PC-3 (cell line): ENCODE data around the gene BIRC6. TPM values are rescaled to one million over a fixed set of nuclear protein-coding genes. Genes with fewer than 3 reads are reported as not detected.

ENCODE experiments used
- ATAC-seq: fragments of 200-7000 bp; cut with Tn5 transposase; 2 replicates; pipeline ENCODE4 v1.9.1; 2020; ENCODE audit warnings: mild to moderate bottlenecking, moderate library complexity
- BruUV-seq: library from RNA; stranded (reverse); fragments of 400-500 nt; replicated peaks from 2 replicates; lab custom pipeline; 2021; lab: Mats Ljungman, UMichigan
- CTCF ChIA-PET: fragments of 300-600 bp; sonication (Branson Sonifier 250); formaldehyde crosslinking; loops from one replicate; lab custom pipeline; 2022; ENCODE audit warnings: antibody characterized with exemption; lab: Charles Lee
- POLR2A ChIA-PET: fragments of 300-600 bp; sonication (Branson Sonifier 250); formaldehyde crosslinking; loops from one replicate; lab custom pipeline; 2022; ENCODE audit warnings: antibody characterized with exemption; ENCODE audit not compliant: unreplicated experiment; lab: Charles Lee
- DNase-seq: peaks from one replicate; pipeline ENCODE4 v3.0.0-alpha.2; 2015
- H2AFZ ChIP-seq: fragments of 300-600 bp; sonication (generic); 2 replicates; pipeline ENCODE4 v1.6.0; 2016; ENCODE audit warnings: antibody characterized with exemption, low read length
- H3F3A ChIP-seq: fragments of 300-600 bp; sonication (generic); one replicate; pipeline ENCODE4 v1.6.0; 2017; ENCODE audit warnings: antibody characterized with exemption, low read length, control low read depth, mild to moderate bottlenecking; ENCODE audit not compliant: unreplicated experiment
- H3K27ac ChIP-seq: fragments of 300-600 bp; sonication (generic); 2 replicates; pipeline ENCODE4 v1.5.1; 2016; ENCODE audit warnings: mild to moderate bottlenecking, low read length
- H3K27me3 ChIP-seq: fragments of 300-600 bp; sonication (generic); 2 replicates; pipeline ENCODE4 v1.6.1; 2016; ENCODE audit warnings: low read length, mixed read lengths
- H3K36me3 ChIP-seq: fragments of 300-600 bp; sonication (generic); 2 replicates; pipeline ENCODE4 v1.6.1; 2016; ENCODE audit warnings: low read depth, mixed run types, low read length, mixed read lengths
- H3K4me1 ChIP-seq: fragments of 300-600 bp; sonication (generic); 2 replicates; pipeline ENCODE4 v1.5.1; 2016; ENCODE audit warnings: low read length; ENCODE audit not compliant: insufficient read depth
- H3K4me2 ChIP-seq: fragments of 300-600 bp; sonication (generic); 2 replicates; pipeline ENCODE4 v1.6.0; 2016; ENCODE audit warnings: low read length
- H3K4me3 ChIP-seq: fragments of 300-600 bp; sonication (generic); 2 replicates; pipeline ENCODE4 v1.5.1; 2016; ENCODE audit warnings: mild to moderate bottlenecking, low read length, mixed read lengths
- H3K79me2 ChIP-seq: fragments of 300-600 bp; sonication (generic); 2 replicates; pipeline ENCODE4 v1.6.1; 2017; ENCODE audit warnings: low read length, mixed read lengths
- H3K9ac ChIP-seq: fragments of 300-600 bp; sonication (generic); 2 replicates; pipeline ENCODE4 v1.6.0; 2016; ENCODE audit warnings: mild to moderate bottlenecking, low read length
- H3K9me2 ChIP-seq: fragments of 300-600 bp; sonication (generic); replicated peaks from 2 replicates; pipeline ENCODE4 v1.6.1; 2016; ENCODE audit warnings: mixed run types, low read length, mixed read lengths
- H3K9me3 ChIP-seq: fragments of 300-600 bp; sonication (generic); 2 replicates; pipeline ENCODE4 v1.6.1; 2016; ENCODE audit warnings: low read length, mixed read lengths
- H4K20me1 ChIP-seq: fragments of 300-600 bp; sonication (generic); 2 replicates; pipeline ENCODE4 v1.6.1; 2016; ENCODE audit warnings: low read length, mixed read lengths
- EZH2 ChIP-seq: fragments of 300-600 bp; sonication (generic); IDR thresholded peaks from one replicate; pipeline ENCODE4 v1.6.1; 2017; ENCODE audit warnings: antibody characterized with exemption, mild to moderate bottlenecking, low read length; ENCODE audit not compliant: unreplicated experiment
- EZH2phosphoT487 ChIP-seq: fragments of 300-600 bp; sonication (generic); IDR thresholded peaks from 2 replicates; pipeline ENCODE4 v1.6.1; 2018; ENCODE audit warnings: mild to moderate bottlenecking, antibody characterized with exemption, low read length, borderline replicate concordance
- intact Hi-C: fragments of 100-400 bp; cut with micrococcal nuclease; formaldehyde crosslinking; loops from 2 replicates; pipeline ENCODE4 v1.9.0; 2023
- total RNA-seq: library from RNA; depleted of rRNA; stranded (reverse); fragments of >200 nt; gene quantifications from 2 replicates; pipeline ENCODE4 v1.2.3, GENCODE V29; 2014
- TF ChIP-seq, protein P1 (sequence below): fragments of 300-600 bp; sonication (generic); conservative IDR thresholded peaks from 2 replicates; pipeline ENCODE4 v1.5.1; 2017; ENCODE audit warnings: antibody characterized with exemption, low read depth, mild to moderate bottlenecking, low read length

The BIRC6 gene
- total RNA-seq, 1 experiment from 2014 or later: 74.7 TPM

DNA sequence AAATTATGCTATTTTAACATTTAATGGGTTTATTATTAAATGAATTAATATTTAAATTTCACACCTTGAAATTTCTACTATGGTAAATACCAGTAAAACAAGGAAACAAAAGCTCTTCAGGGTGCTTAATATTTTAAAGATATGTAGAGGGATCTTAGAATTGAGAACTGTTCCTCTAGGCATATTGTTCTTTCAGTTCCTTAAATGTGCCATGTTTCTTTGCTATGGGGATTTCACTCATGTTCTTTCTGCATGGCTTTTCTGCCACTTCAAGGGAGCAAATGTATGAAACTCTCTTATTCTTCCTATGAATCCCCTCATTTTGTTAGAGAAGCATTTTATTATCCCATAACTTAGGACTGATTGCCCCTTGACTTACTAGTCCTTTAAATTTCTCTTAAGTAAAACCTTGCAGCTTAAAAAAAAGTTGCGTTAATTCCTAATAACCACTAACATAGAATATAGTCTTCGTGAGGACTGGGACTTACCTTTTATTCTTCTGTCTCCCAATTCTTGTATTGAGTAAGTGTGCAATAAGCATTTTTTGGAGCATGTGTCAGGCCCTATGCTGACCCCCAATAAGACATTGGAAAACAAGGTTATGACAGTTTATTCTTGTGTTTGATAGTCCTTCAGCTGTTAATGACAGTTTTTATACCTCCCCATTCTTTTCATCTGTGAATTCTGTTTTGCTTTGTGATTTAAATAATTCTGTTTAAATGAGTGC, 95.7 kb downstream of the BIRC6 start:
- Histone ChIP-seq H3K36me3 (peaks cover 10% of the 10 kb centered on the region), H3K27ac (no peak overlapping the region)

DNA sequence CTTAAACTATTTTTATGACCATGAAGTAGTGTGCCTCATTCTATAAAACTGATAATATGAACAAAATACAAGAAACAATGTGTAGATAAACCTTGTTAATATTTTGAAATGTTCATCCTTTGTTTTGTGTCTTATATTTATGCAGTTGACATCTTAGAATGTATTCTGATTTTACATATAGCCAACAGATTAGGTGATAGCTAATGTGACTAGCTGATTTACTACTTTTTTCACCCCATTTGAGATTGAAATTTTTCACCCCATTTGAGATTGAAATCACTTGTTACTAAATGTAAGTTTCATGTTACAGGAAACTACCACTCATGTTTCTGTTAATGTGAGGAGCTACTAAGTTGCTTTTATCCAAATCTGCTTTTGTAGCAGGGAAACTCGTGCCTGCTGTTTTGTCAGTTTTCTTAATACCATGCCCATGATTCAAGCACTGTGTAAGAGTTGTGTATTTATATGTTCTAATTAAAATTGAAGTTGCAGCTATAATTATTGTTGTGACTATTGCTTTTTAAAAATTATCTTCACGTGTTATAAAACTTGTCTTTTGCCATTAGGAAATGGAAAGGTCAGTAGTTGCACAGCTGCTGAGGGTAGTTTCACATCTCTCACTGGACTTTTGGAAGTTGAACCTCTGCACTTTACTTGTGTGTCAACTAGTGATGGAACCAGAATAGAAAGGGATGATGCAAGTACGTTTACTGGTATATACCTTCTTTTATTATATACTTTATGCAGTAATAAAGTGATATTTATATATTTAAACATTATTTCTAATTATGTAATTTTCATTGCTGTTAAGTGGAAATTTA, 96.6 kb downstream of the BIRC6 start:
- no peaks in the 10 kb centered on the region for H3K27me3 ChIP-seq
- H4K20me1 ChIP-seq: no peaks in the 10 kb centered on the region
- POLR2A ChIA-PET: interaction anchor here (0.6 kb wide), 1 partner anchor 789 kb away, joined by 3 read pairs; no protein-coding TSS in a partner anchor
- H2AFZ ChIP-seq: no peak overlapping the region
- no peaks in the 10 kb centered on the region for H3K9me2 ChIP-seq
- TF ChIP-seq EZH2: no peak
- no peak for TF ChIP-seq EZH2phosphoT487
- TF ChIP-seq, protein P1, sequence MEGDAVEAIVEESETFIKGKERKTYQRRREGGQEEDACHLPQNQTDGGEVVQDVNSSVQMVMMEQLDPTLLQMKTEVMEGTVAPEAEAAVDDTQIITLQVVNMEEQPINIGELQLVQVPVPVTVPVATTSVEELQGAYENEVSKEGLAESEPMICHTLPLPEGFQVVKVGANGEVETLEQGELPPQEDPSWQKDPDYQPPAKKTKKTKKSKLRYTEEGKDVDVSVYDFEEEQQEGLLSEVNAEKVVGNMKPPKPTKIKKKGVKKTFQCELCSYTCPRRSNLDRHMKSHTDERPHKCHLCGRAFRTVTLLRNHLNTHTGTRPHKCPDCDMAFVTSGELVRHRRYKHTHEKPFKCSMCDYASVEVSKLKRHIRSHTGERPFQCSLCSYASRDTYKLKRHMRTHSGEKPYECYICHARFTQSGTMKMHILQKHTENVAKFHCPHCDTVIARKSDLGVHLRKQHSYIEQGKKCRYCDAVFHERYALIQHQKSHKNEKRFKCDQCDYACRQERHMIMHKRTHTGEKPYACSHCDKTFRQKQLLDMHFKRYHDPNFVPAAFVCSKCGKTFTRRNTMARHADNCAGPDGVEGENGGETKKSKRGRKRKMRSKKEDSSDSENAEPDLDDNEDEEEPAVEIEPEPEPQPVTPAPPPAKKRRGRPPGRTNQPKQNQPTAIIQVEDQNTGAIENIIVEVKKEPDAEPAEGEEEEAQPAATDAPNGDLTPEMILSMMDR: no peak
- intact Hi-C loops: no loop called here
- H3K9me3 ChIP-seq: no peaks in the 10 kb centered on the region
- H3K79me2 ChIP-seq: no peaks in the 10 kb centered on the region
- no peaks in the 10 kb centered on the region for H3K4me1 ChIP-seq
- no peak overlapping the region for H3K4me3 ChIP-seq
- ATAC-seq (no peak), DNase-seq (no peak)
- no peak overlapping the region for H3K27ac ChIP-seq
- BruUV-seq: no TSS peak
- peaks cover 10% of the 10 kb centered on the region for H3K36me3 ChIP-seq
- H3F3A ChIP-seq: no peaks in the 10 kb centered on the region
- CTCF ChIA-PET: no interaction called here
- H3K4me2 ChIP-seq: no peak overlapping the region
- no peak overlapping the region for H3K9ac ChIP-seq

More for the DNA sequence above, 95.7 kb downstream of the BIRC6 start:
- Histone ChIP-seq H3K9me3 (no peaks in the 10 kb centered on the region), H3K27me3 (no peaks in the 10 kb centered on the region), H3K79me2 (no peaks in the 10 kb centered on the region), H3F3A (no peaks in the 10 kb centered on the region), H3K9me2 (no peaks in the 10 kb centered on the region), H3K4me3 (no peak overlapping the region), H2AFZ (no peak overlapping the region), H3K4me1 (no peaks in the 10 kb centered on the region), H3K4me2 (no peak overlapping the region), H3K9ac (no peak overlapping the region), H4K20me1 (no peaks in the 10 kb centered on the region)
- POLR2A ChIA-PET: interaction anchor here (0.6 kb wide), 1 partner anchor 790 kb away, joined by 3 read pairs; no protein-coding TSS in a partner anchor
- intact Hi-C loops: no loop called here
- CTCF ChIA-PET: no interaction called here
- no peak for ATAC-seq
- TF ChIP-seq, protein P1: no peak
- TF ChIP-seq EZH2phosphoT487 (no peak), EZH2 (no peak)
- BruUV-seq: no TSS peak
- DNase-seq: no peak
